ENCODE measurements around the gene PLK3.

Gene PLK3

GRCh38 chr1:44798481-44799365 is 1.5 kb upstream of the PLK3 start:
- TF ChIP-seq REST (IDR thresholded peaks at IDR 0.05; ENCODE audit: insufficient replicate concordance, low read depth), result no peak
- TF ChIP-seq GABPA (IDR thresholded peaks at IDR 0.05; ENCODE audit: low read depth), result no peak
- no peak for TF ChIP-seq POLR2AphosphoS5 (IDR thresholded peaks at IDR 0.05; ENCODE audit: low read depth)
- TF ChIP-seq SPI1 (IDR thresholded peaks at IDR 0.05; ENCODE audit: borderline replicate concordance, low read depth), result no peak
- TF ChIP-seq CTCF (IDR thresholded peaks at IDR 0.05; ENCODE audit: insufficient read depth, low read length), result no peak
- H3K27ac ChIP-seq (replicated peaks), result peak overlapping the region; percentile 84; the same call in 1 of the 2 replicates
- no peak for DNase-seq (ENCODE audit: low read depth in 1 of 2, low spot score in 1 of 2)
- no peaks in the 10 kb centered on the region for H3K27me3 ChIP-seq (ENCODE audit: insufficient read depth, poor library complexity, severe bottlenecking)
- H3K4me3 ChIP-seq (replicated peaks; ENCODE audit: insufficient read depth, low read length), result no peak overlapping the region

- no peak for TF ChIP-seq POLR2AphosphoS5 (IDR thresholded peaks at IDR 0.05; ENCODE audit: low read depth)
- TF ChIP-seq CTCF (IDR thresholded peaks at IDR 0.05; ENCODE audit: insufficient read depth, low read length), result no peak
- TF ChIP-seq SPI1 (IDR thresholded peaks at IDR 0.05; ENCODE audit: borderline replicate concordance, low read depth), result no peak
- TF ChIP-seq GABPA (IDR thresholded peaks at IDR 0.05; ENCODE audit: low read depth), result no peak
- TF ChIP-seq REST (IDR thresholded peaks at IDR 0.05; ENCODE audit: insufficient replicate concordance, low read depth), result no peak
- Histone ChIP-seq H3K27ac (replicated peaks) (no peak overlapping the region), H3K27me3 (ENCODE audit: insufficient read depth, poor library complexity, severe bottlenecking) (no peaks in the 10 kb centered on the region), H3K4me3 (replicated peaks; ENCODE audit: insufficient read depth, low read length) (no peak overlapping the region)
- DNase-seq (ENCODE audit: low read depth in 1 of 2, low spot score in 1 of 2), result no peak
Observed at GRCh38 chr1:44801491-44802305, 1.5 kb downstream of the PLK3 start.

- no peak for DNase-seq (ENCODE audit: low read depth in 1 of 2, low spot score in 1 of 2)
- Histone ChIP-seq H3K27me3 (ENCODE audit: insufficient read depth, poor library complexity, severe bottlenecking) (no peaks in the 10 kb centered on the region), H3K27ac (replicated peaks) (no peak overlapping the region), H3K4me3 (replicated peaks; ENCODE audit: insufficient read depth, low read length) (no peak overlapping the region)
- no peak for TF ChIP-seq GABPA (IDR thresholded peaks at IDR 0.05; ENCODE audit: low read depth)
- no peak for TF ChIP-seq REST (IDR thresholded peaks at IDR 0.05; ENCODE audit: insufficient replicate concordance, low read depth)
Observed at GRCh38 chr1:44802306-44803061, 2.3 kb downstream of the PLK3 start.
